KMS-11 (cell line): ENCODE data around the gene CWH43.

Source experiments
- H2AFZ ChIP-seq: fragments of 200-600 bp; sonication (generic); 2 replicates; pipeline ENCODE4 v1.6.1; 2016; ENCODE audit warnings: antibody characterized with exemption, mixed run types, low read depth
- H3K27ac ChIP-seq: fragments of 200-600 bp; sonication (generic); 2 replicates; pipeline ENCODE4 v1.6.1; 2016; ENCODE audit warnings: mild to moderate bottlenecking, mixed run types
- H3K27me3 ChIP-seq: fragments of 200-600 bp; sonication (generic); 2 replicates; pipeline ENCODE4 v1.6.1; 2017; ENCODE audit warnings: mild to moderate bottlenecking, low read depth, mixed run types, moderate library complexity; ENCODE audit not compliant: insufficient read depth
- H3K36me3 ChIP-seq: fragments of 200-600 bp; sonication (generic); 2 replicates; pipeline ENCODE4 v1.6.1; 2017; ENCODE audit warnings: mild to moderate bottlenecking, mixed run types; ENCODE audit not compliant: insufficient read depth
- H3K4me1 ChIP-seq: fragments of 200-600 bp; sonication (generic); 2 replicates; pipeline ENCODE4 v1.6.1; 2016; ENCODE audit warnings: mild to moderate bottlenecking, low read depth, mixed run types; ENCODE audit not compliant: poor library complexity, severe bottlenecking
- H3K4me2 ChIP-seq: fragments of 200-600 bp; sonication (generic); 2 replicates; pipeline ENCODE4 v1.7.0; 2016; ENCODE audit warnings: mild to moderate bottlenecking, mixed run types
- H3K4me3 ChIP-seq: fragments of 200-600 bp; sonication (generic); IDR thresholded peaks from 2 replicates; pipeline ENCODE4 v1.6.1; 2017; ENCODE audit warnings: low read depth, low read length, mixed read lengths; ENCODE audit not compliant: insufficient read depth
- H3K79me2 ChIP-seq: fragments of 200-600 bp; sonication (generic); 2 replicates; pipeline ENCODE4 v1.6.1; 2016; ENCODE audit warnings: low read depth, mixed run types; ENCODE audit not compliant: insufficient read depth
- H3K9ac ChIP-seq: fragments of 200-600 bp; sonication (generic); 2 replicates; pipeline ENCODE4 v1.6.1; 2016; ENCODE audit warnings: mild to moderate bottlenecking, mixed run types
- H4K20me1 ChIP-seq: fragments of 200-600 bp; sonication (generic); 2 replicates; pipeline ENCODE4 v1.6.1; 2016; ENCODE audit warnings: mild to moderate bottlenecking, mixed run types; ENCODE audit not compliant: insufficient read depth
- TF ChIP-seq, protein P1 (sequence below): fragments of 200-600 bp; sonication (generic); conservative IDR thresholded peaks from 2 replicates; pipeline ENCODE4 v1.6.1; 2017; ENCODE audit warnings: low read depth, mild to moderate bottlenecking, antibody characterized with exemption, low read length, moderate library complexity, mixed read lengths

Gene CWH43

DNA sequence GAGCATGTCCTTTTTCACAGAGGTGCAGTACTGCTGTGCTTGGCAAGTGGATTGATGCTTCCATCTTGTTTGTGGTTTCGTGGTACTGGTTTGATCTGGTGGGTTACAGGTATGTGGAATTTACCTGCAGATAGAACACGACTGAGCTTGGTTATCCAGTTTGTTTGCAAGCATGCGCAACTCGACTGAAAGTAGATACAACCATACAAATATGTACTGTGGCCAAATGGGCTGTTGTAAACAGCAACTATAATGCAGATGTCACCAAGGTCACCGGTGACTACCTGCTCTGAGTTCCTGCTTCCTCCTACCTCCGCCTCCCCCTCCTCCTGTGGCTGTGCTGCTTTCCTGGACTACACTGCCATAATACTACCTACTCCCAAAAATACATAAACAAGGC lies 12.4 kb downstream of the CWH43 start:
- no peaks in the 10 kb centered on the region for H3K27me3 ChIP-seq
- no peaks in the 10 kb centered on the region for H3K36me3 ChIP-seq
- no peaks in the 10 kb centered on the region for H3K4me1 ChIP-seq
- no peak overlapping the region for H3K27ac ChIP-seq
- TF ChIP-seq, protein P1, sequence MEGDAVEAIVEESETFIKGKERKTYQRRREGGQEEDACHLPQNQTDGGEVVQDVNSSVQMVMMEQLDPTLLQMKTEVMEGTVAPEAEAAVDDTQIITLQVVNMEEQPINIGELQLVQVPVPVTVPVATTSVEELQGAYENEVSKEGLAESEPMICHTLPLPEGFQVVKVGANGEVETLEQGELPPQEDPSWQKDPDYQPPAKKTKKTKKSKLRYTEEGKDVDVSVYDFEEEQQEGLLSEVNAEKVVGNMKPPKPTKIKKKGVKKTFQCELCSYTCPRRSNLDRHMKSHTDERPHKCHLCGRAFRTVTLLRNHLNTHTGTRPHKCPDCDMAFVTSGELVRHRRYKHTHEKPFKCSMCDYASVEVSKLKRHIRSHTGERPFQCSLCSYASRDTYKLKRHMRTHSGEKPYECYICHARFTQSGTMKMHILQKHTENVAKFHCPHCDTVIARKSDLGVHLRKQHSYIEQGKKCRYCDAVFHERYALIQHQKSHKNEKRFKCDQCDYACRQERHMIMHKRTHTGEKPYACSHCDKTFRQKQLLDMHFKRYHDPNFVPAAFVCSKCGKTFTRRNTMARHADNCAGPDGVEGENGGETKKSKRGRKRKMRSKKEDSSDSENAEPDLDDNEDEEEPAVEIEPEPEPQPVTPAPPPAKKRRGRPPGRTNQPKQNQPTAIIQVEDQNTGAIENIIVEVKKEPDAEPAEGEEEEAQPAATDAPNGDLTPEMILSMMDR, result no peak
- H2AFZ ChIP-seq, result no peak overlapping the region
- H3K79me2 ChIP-seq, result no peaks in the 10 kb centered on the region
- H3K4me2 ChIP-seq, result no peak overlapping the region
- H3K9ac ChIP-seq, result no peak overlapping the region
- H4K20me1 ChIP-seq, result no peaks in the 10 kb centered on the region
- no peak overlapping the region for H3K4me3 ChIP-seq

DNA sequence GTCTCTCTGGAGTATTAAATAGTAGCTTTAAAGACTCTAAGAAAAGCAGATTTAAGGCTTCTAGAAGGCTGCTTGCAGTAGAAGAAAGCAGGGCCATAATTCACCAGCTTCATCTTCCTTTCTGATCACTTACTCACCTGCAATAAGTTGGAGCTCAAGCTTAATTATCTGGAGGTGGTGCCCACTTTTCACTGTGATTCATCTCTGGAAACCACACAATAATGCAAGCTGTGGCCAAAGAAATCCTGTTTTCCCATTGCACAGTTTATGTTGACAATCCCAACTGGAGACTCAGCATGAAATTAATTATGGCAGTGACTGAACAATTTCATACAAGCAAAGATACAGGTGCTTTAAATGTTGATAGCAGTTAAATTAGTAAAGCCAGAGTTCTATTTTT lies 14.7 kb downstream of the CWH43 start:
- TF ChIP-seq, protein P1, result no peak
- H3K9ac ChIP-seq, result no peak overlapping the region
- H3K79me2 ChIP-seq, result no peaks in the 10 kb centered on the region
- no peaks in the 10 kb centered on the region for H3K36me3 ChIP-seq
- H3K27ac ChIP-seq, result no peak overlapping the region
- no peak overlapping the region for H2AFZ ChIP-seq
- no peaks in the 10 kb centered on the region for H3K27me3 ChIP-seq
- H4K20me1 ChIP-seq, result no peaks in the 10 kb centered on the region
- no peak overlapping the region for H3K4me3 ChIP-seq
- H3K4me1 ChIP-seq, result no peaks in the 10 kb centered on the region
- H3K4me2 ChIP-seq, result no peak overlapping the region

- Histone ChIP-seq H3K9ac (no peak overlapping the region), H3K27me3 (no peaks in the 10 kb centered on the region), H3K4me3 (no peak overlapping the region), H2AFZ (no peak overlapping the region), H3K4me2 (no peak overlapping the region), H3K4me1 (no peaks in the 10 kb centered on the region), H3K79me2 (no peaks in the 10 kb centered on the region), H3K27ac (no peak overlapping the region), H3K36me3 (no peaks in the 10 kb centered on the region), H4K20me1 (no peaks in the 10 kb centered on the region)
- TF ChIP-seq, protein P1, result no peak
Measured at GRCh38 chr4:49002931-49003330, 16.9 kb downstream of the CWH43 start.

DNA sequence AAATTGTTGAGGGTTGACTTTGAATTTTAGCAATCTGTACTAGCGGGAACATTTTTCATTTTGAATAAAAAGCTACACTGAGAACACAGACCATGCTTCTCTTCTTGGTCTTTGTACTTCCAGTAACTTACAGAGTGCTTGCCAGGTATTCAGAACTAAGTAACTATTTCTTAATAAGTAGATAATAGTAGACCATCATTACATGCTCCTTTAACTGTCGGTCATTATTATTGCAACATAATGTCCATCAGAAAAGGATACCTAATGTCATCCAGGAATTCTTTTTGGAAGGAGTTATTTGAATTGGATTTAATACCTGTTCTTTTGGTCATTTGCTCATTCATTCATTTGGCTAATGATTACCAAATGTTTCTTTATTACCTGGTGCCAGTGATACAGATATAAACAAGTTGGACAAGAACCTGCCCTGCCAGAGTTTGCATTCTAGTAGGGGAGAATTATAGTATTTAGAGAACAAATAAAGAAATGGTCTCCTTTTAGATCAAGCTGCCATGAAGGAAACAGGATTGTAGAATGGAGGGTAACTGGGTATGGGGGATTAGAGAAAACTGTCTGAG lies 32.7 kb downstream of the CWH43 start:
- H3K27me3 ChIP-seq, result no peaks in the 10 kb centered on the region
- no peaks in the 10 kb centered on the region for H4K20me1 ChIP-seq
- no peak overlapping the region for H3K4me2 ChIP-seq
- H3K4me3 ChIP-seq, result no peak overlapping the region
- H3K4me1 ChIP-seq, result no peaks in the 10 kb centered on the region
- no peak overlapping the region for H3K9ac ChIP-seq
- H3K79me2 ChIP-seq, result no peaks in the 10 kb centered on the region
- no peak overlapping the region for H3K27ac ChIP-seq
- H3K36me3 ChIP-seq, result no peaks in the 10 kb centered on the region
- TF ChIP-seq, protein P1, result no peak
- H2AFZ ChIP-seq, result no peak overlapping the region
